Pancreas (tissue), 10 donors: ENCODE data around the gene FEZF2. TPM values are rescaled to one million over a fixed set of nuclear protein-coding genes. Genes with fewer than 3 reads are reported as not detected.

Experiments used
- ATAC-seq, 4 donors: fragments of 200-7000 bp; cut with Tn5 transposase; one replicate each; pipeline versions ENCODE4 v1.8.0 to v1.9.1; 2020; ENCODE audit warnings: mild to moderate bottlenecking in 4 of 4, moderate library complexity in 4 of 4
- DNase-seq, 6 donors: peaks; one replicate each; pipeline ENCODE4 v3.0.0-alpha.2; 2020
- FAIRE-seq: peaks from 2 replicates; lab custom pipeline; 2012; peaks lifted over from hg19 to GRCh38; lab: Jason Lieb, UNC
- H3K27ac ChIP-seq, 4 donors: fragments of 200-600 bp; sonication (generic); 1 replicate in 3 of 4; 2 replicates in 1 of 4; pipeline versions ENCODE4 v1.5.0 to v1.8.0; 2020
- H3K27me3 ChIP-seq, 4 donors: fragments of 200-600 bp; one replicate each; pipeline ENCODE4 v1.8.0; 2021
- H3K36me3 ChIP-seq, 3 donors: fragments of 200-600 bp; sonication (generic) in 1 of 3; one replicate each; pipeline versions ENCODE4 v1.5.0 to v1.8.0; 2020 to 2021
- H3K4me1 ChIP-seq, 3 donors: fragments of 200-600 bp; one replicate each; pipeline ENCODE4 v1.8.0; 2021
- H3K4me3 ChIP-seq, 4 donors: fragments of 200-600 bp; sonication (generic) in 2 of 4; one replicate each; pipeline versions ENCODE4 v1.5.0 to v1.8.0; 2020 to 2021
- H3K9me3 ChIP-seq, 4 donors: fragments of 200-600 bp; one replicate each; pipeline ENCODE4 v1.8.0; 2021
- CTCF ChIP-seq, 4 donors: fragments of 200-600 bp; sonication (generic) in 3 of 4; IDR thresholded peaks; one replicate each; pipeline versions ENCODE4 v1.5.0 to v1.8.0; 2021; ENCODE audit warnings: antibody characterized with exemption in 4 of 4
- WGBS, 2 donors: extraction: QIAGEN DNeasy Blood & Tissue Kit; methylation state at CpG; one replicate each; pipeline ENCODE4 v1.1.7; 2013; 5-methylcytosine and 5-hydroxymethylcytosine counted together
- intact Hi-C, 3 donors: fragments of 100-400 bp; cut with DNase I; formaldehyde crosslinking; loops; one replicate each; pipeline versions ENCODE4 v1.11.1 to v1.14.2; 2022
- polyA plus RNA-seq, 2 donors: library from polyadenylated mRNA; stranded (reverse); fragments of 200-250 nt; gene quantifications; one replicate each; pipeline ENCODE4 v1.2.3, GENCODE V29; 2013
- total RNA-seq, 6 donors: library from RNA; stranded (reverse); fragmentation: NEBNext Ultra II Directional in 4 of 6; extraction: Animal tissue kit (Norgen Biotek cat#: 25700) in 4 of 6; gene quantifications; one replicate each; pipeline versions ENCODE4 v1.2.1 to v1.2.4, GENCODE V29; 2021 to 2023
- donor health status: healthy with polysubstance abuse.
- donor health status: DM: no; HTN: no; CAD: no; lungs with moderate emphysema.
- donor health status: DM: no; HTN: no; CAD: no.
- donor health status: control.
- donor health status: control.
- donor health status: Bipolar disorder and iron deficiency.
- donor health status: DM: yes; HTN: yes; CAD: no.
- donor health status: DM: no; HTN: no; CAD: no.
- donor health status: DM: no; HTN: no; CAD: no.
- donor health status: DM: yes; HTN: yes; CAD: no.

FEZF2 gene
- total and polyA plus RNA-seq, 8 donors: 0.12 TPM; not detected in 7

- no peaks in the 10 kb centered on the region for H3K36me3 ChIP-seq
- H3K9me3 ChIP-seq: no peaks in the 10 kb centered on the region
- no peak for TF ChIP-seq CTCF (IDR thresholded peaks at IDR 0.05)
- no peak for DNase-seq
- ATAC-seq: no peak
- H3K4me1 ChIP-seq: no peaks in the 10 kb centered on the region
- FAIRE-seq: no peak
- WGBS, 2 donors: 54 to 64% methylated on average over 3 of the region's 3 CpGs
- intact Hi-C loops: no loop called here
- no peak overlapping the region for H3K27ac ChIP-seq
- no peak overlapping the region for H3K4me3 ChIP-seq
- no peaks in the 10 kb centered on the region for H3K27me3 ChIP-seq
These were observed 17.6 kb downstream of the FEZF2 start for GRCh38 chr3:62355703-62356102.

- H3K27me3 ChIP-seq: no peaks in the 10 kb centered on the region
- ATAC-seq: no peak
- intact Hi-C loops: no loop called here
- no peaks in the 10 kb centered on the region for H3K4me1 ChIP-seq
- no peak overlapping the region for H3K4me3 ChIP-seq
- no peak for DNase-seq
- FAIRE-seq: no peak
- no peaks in the 10 kb centered on the region for H3K9me3 ChIP-seq
- H3K36me3 ChIP-seq: no peaks in the 10 kb centered on the region
- WGBS, 2 donors: 71 to 78% methylated on average over 2 of the region's 2 CpGs
- no peak for TF ChIP-seq CTCF (IDR thresholded peaks at IDR 0.05)
- H3K27ac ChIP-seq: no peak overlapping the region
These were observed 29.6 kb downstream of the FEZF2 start for GRCh38 chr3:62343755-62344154.

GRCh38 chr3:62335196-62335595 lies 38.2 kb downstream of the FEZF2 start:
- 89 to 92% methylated on average over 3 of the region's 3 CpGs for WGBS, 2 donors
- H3K27me3 ChIP-seq: no peaks in the 10 kb centered on the region
- FAIRE-seq (no peak), DNase-seq (no peak), ATAC-seq (no peak)
- no peaks in the 10 kb centered on the region for H3K36me3 ChIP-seq
- no peak for TF ChIP-seq CTCF (IDR thresholded peaks at IDR 0.05)
- no peak overlapping the region for H3K4me3 ChIP-seq
- H3K27ac ChIP-seq: no peak overlapping the region
- intact Hi-C loops: no loop called here
- no peaks in the 10 kb centered on the region for H3K9me3 ChIP-seq
- H3K4me1 ChIP-seq: no peaks in the 10 kb centered on the region

- 49 to 53% methylated on average over 2 of the region's 2 CpGs for WGBS, 2 donors
- TF ChIP-seq CTCF (IDR thresholded peaks at IDR 0.05): peak; percentile 11 to 49 (median 26)
- FAIRE-seq: peak; percentile 86
- ATAC-seq: no peak
- intact Hi-C loops: no loop called here
- DNase-seq: no peak
- Histone ChIP-seq H3K4me1 (no peaks in the 10 kb centered on the region), H3K27me3 (no peaks in the 10 kb centered on the region), H3K36me3 (no peaks in the 10 kb centered on the region), H3K27ac (no peak overlapping the region), H3K9me3 (no peaks in the 10 kb centered on the region), H3K4me3 (no peak overlapping the region)
These were observed 40.5 kb downstream of the FEZF2 start for GRCh38 chr3:62332835-62333244.

GRCh38 chr3:62332017-62332416 lies 41.3 kb downstream of the FEZF2 start:
- Histone ChIP-seq H3K36me3 (no peaks in the 10 kb centered on the region), H3K4me3 (no peak overlapping the region), H3K9me3 (no peaks in the 10 kb centered on the region), H3K4me1 (no peaks in the 10 kb centered on the region), H3K27me3 (no peaks in the 10 kb centered on the region), H3K27ac (no peak overlapping the region)
- 59 to 68% methylated on average over 1 of the region's 1 CpG for WGBS, 2 donors
- no peak for DNase-seq
- ATAC-seq: no peak
- no peak for TF ChIP-seq CTCF (IDR thresholded peaks at IDR 0.05)
- no peak for FAIRE-seq
- intact Hi-C loops: no loop called here
